Measurements from ENCODE around the gene SYDE2.
"Not testable (repeated sequence)": the region's sequence is repeated elsewhere in the genome, so short reads cannot be mapped to it uniquely, and the experiment has no call there.

The SYDE2 gene, protein sequence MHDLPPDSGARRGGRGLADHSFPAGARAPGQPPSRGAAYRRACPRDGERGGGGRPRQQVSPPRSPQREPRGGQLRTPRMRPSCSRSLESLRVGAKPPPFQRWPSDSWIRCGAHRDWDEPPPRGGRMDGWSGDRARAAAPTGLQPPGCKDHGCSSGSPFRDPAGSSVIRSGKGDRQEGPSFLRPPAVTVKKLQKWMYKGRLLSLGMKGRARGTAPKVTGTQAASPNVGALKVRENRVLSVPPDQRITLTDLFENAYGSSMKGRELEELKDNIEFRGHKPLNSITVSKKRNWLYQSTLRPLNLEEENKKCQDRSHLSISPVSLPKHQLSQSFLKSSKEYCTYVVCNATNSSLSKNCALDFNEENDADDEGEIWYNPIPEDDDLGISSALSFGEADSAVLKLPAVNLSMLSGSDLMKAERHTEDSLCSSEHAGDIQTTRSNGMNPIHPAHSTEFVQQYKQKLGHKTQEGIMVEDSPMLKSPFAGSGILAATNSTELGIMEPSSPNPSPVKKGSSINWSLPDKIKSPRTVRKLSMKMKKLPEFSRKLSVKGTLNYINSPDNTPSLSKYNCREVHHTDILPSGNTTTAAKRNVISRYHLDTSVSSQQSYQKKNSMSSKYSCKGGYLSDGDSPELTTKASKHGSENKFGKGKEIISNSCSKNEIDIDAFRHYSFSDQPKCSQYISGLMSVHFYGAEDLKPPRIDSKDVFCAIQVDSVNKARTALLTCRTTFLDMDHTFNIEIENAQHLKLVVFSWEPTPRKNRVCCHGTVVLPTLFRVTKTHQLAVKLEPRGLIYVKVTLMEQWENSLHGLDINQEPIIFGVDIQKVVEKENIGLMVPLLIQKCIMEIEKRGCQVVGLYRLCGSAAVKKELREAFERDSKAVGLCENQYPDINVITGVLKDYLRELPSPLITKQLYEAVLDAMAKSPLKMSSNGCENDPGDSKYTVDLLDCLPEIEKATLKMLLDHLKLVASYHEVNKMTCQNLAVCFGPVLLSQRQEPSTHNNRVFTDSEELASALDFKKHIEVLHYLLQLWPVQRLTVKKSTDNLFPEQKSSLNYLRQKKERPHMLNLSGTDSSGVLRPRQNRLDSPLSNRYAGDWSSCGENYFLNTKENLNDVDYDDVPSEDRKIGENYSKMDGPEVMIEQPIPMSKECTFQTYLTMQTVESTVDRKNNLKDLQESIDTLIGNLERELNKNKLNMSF

DNA sequence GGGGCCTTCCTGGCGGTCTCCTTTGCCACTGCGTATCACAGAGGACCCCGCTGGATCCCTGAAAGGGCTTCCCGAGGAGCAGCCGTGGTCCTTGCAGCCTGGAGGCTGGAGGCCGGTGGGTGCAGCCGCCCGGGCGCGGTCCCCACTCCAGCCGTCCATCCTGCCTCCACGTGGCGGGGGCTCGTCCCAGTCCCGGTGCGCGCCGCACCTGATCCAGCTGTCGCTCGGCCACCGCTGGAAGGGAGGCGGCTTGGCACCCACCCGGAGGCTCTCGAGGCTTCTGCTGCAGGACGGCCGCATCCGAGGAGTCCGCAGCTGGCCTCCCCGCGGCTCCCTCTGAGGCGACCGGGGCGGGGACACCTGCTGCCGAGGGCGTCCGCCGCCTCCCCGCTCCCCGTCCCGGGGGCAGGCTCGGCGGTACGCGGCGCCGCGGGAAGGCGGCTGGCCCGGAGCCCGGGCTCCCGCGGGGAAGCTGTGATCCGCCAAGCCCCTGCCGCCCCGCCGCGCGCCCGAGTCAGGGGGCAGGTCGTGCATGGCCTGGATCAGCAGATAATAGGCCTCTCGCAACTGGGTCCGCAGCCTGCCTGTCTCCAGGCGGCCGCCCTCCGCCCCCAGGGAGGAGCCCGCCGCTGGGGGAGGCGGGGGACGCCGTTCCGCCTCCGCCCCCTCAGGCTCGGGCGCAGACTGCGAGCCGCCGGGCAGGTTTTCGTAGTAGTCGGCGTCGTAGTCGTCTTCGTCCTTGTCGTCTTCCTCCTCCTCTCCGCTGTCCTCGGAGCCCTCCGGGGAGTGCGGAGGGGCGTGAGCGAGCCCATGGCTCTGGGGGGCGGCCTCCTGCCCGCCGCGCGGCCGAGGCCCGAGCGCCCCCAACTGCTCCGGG, at the start of gene SYDE2:
SYDE2 (minus strand) TSS at position 554 of the 877 bp plus-strand sequence; CDS start at position 534, 20 bp downstream.
- peak; percentile 75 for DNase-seq (ENCODE audit: low spot score)

DNA sequence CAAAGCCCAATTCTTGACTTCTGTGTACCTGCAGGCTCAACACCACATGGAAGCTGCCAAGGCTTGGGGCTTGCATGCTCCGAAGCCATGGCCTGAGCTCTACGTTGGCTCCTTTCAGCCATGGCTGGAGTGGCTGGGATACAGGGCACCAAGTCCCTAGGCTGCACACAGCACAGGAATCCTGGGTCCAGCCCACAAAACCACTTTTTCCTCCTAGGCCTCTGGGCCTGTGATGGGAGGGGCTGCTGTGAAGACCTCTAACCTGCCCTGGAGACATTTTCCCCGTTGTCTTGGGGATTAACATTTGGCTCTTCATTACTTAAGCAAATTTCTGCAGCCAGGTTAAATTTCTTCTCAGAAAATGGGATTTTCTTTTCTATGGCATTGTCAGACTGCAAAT, 48.2 kb upstream of the SYDE2 start:
- DNase-seq (ENCODE audit: low spot score): not testable (repeated sequence)

DNA sequence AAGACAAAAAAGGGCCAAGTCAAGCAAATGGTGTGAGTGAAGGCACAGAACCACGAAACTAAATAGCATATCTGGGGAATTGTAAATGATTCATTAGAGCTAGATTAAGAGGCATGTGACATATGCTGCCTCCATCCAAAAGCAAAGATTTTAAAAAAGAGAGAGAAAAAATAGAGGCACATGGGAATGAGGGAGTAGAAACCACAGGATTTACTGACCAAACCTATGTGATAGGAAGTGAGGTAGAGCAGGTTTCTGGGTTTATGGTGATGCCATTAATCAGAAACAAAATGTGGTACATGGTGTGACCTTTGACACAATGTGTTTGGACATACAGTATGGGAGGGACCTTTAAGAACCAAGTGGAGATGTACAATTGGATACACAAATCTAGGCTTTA, 45.1 kb upstream of the SYDE2 start:
- DNase-seq (ENCODE audit: low spot score): no peak

DNA sequence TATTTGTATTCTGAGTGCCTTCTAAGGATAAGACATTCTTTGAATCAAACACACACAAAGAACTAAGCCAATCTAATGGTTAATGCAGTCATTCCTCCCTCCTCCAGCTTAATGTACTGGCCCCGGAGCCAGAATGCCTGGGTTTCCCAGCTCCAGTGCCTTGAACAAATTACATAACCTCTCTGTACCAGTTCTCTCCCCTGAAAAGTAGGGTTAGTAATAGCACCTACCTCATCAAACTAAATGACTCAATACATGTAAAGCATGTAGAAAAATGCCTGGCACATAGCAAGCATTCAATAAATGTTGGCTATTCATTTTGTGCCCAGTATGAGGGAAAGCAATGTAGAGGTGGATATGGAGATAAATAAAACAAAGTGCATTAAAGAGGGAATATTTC, 44.6 kb upstream of the SYDE2 start:
- DNase-seq (ENCODE audit: low spot score): no peak

DNA sequence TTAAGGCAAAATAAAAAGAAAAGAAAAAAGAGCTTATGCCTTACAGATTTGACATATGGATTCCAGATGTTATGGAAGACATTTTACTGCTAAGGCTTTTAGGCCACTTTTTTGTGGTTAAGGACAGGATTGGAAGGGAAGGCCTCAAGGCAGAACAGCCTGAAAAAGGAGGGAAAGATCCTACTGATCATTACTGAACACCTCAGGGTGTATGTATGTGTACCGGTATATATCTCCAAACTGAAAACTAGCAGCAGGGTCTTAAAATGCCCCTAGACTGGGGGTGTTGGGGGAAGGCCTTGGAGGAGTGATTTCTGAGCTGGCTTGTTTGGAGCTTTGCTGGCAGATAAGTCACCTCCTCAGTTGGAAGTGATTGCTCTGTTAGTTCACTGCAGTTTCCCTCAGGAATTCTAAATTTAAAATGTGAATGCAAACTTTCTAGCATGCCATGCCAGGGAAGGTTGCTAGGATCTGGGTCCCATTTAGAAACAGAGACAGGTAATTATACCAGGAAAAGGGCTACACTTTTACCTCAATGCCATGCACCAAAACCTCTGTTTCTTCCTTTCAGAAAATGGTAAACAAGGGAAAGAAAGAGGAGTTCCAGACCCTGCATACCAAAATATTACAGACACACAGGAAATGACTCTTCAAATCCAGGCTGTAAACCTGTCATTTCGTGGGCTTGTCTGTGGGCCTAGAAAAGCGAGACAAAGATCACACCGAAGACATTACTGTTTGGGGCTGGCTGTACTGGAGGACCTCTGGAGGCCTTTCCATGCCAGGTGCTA, 43.6 kb upstream of the SYDE2 start:
- DNase-seq (ENCODE audit: low spot score): no peak

DNA sequence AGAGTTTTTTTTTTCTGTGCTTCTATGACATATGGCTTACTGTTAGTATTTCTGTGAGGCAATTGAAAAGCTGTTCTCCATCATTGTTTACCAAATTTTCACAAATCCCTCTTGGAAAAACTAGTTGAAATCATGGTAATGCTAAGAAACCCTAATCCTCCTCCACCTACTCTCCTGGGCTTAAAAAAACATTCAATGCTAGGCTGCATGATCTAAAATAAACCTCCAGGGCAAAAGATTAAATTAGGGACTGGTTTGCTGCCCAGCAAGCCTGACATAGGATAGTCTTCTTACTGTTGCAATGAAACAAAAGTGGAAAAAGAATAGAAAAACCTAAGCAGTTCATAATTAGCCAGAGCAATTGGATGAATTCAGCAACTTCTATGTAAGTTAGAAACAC, 42.6 kb upstream of the SYDE2 start:
- no peak for DNase-seq (ENCODE audit: low spot score)

DNA sequence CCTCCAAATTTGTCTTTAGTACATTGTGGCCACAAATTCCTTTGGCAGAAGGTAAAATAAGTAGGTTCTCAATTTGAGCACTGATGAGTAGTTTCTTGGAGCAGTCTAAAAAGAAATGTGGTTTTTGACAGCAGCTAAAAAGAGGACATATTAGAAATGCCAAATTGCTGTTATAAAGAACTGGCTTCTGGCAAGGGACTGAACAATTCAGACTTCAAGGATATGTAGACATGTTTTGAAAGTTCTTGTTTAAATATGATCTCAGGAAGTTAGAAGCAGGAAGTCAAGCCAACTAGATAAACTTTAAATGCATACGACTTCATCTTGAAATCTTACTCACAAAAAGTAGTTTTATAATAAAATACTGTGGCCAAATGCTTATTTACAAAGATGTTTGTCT, 39.8 kb upstream of the SYDE2 start:
- no peak for DNase-seq (ENCODE audit: low spot score)

DNA sequence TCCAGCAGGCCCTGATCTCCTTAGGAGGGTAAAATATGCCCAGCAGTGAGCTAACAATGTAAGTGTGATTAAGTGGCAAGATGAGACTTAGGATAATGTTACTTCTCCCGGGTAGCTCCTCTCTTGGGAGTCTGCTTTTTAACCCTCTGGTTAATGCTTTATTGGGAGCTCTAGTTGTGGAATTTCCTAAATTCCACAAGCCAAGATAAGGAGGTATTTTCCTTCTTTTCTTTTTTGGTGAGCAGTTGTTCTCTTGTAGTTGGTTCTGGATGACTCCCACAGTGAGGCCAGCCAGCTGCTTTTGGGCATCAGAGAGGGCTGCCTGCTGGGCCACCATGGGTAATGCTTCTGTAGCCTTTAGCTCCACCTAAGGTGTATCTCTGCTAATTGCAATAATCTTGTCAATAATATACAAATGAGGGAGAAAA, 39.4 kb upstream of the SYDE2 start:
- DNase-seq (ENCODE audit: low spot score): no peak

DNA sequence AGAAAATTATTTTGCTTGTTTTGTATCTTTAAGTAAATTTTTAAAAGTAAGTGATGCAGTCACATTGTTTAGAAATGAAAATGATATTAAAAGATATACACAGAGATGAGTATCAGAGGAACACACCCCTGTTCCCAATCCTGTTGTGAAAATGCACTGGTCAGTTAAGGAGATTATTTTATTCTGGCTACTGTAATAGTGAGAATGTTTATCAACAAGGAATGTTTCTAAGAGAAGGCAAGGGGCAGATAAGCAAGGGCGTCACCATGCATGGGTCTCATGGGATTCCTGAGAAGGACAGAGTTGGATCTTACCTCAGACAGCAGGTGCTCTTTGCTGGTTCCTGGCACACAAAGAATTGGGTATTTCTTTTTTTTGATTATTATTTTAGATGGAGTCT, 36.8 kb upstream of the SYDE2 start:
- DNase-seq (ENCODE audit: low spot score): no peak

DNA sequence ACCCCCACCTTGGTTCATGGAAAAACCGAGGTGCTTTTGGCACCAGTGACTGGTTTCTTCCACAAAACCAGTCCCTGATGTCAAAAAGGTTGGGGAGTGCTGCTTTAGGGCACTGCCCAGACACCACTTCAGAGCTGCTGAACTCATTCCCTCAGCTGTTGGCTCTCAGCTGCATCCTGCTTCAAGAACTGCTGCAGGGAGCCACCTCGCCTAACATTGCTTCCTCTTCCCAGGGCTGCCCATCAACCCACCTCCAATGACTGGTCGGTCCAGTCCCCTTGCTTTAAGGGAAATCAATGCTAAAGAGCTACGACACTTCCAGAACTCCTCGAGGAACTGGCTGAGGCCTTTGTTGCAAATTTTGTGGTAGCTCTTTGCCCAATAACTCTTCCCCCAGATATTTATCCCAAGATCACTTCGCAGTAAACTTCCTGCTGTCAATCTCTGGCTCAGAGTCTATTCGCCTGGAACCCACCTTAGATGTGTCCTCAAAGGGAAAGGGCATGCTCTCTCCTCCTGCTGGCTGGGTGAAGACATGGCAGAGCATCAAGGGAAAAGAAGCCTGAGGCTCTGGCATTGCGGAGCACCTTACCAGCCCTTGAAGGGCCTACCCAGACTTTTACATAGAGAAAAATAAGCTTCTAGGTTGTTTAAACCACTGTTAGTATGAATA, 29.6 kb upstream of the SYDE2 start:
- DNase-seq (ENCODE audit: low spot score): no peak

DNA sequence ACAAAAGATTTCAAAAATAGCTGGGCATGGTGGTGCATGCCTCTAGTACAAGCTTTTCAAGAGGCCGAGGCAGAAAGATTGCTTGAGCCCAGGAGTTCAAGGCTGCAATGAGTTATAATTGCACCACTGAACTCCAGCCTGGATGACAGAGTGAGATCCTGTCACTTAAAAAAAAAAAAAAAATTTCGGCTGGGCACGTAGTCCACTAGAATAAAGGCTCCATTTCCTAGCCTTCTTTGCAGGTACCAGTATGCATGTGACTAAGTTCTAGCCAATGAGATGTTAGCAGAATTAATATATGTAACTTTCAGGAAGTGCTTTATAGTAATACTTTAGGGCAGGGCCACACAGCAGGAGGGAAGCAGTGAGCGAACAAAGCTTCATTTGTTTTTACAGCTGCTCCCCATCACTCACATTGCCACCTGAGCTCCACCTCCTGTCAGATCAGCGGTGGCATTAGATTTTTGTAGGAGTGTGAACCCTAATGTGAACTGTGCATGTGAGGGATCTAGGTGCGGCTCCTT, 28.8 kb upstream of the SYDE2 start:
- DNase-seq (ENCODE audit: low spot score): no peak

DNA sequence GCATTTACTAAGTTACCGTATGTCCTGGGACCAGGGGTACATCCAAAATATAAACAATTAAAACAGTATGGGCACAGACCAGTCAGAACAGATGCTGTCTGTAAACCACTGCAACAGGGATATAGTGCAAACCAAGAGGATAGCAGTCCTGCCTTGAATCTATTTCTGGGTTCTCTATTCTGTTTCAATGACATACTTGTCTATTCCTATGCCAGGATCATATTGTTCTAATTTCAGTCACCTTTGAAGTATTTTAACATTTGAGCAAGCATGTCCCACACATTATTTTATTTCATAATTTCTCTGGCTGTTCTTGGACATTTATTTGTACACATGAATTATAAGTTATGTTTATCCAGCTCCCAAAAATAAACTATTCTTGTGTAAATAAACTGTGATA, 28.2 kb upstream of the SYDE2 start:
- no peak for DNase-seq (ENCODE audit: low spot score)

DNA sequence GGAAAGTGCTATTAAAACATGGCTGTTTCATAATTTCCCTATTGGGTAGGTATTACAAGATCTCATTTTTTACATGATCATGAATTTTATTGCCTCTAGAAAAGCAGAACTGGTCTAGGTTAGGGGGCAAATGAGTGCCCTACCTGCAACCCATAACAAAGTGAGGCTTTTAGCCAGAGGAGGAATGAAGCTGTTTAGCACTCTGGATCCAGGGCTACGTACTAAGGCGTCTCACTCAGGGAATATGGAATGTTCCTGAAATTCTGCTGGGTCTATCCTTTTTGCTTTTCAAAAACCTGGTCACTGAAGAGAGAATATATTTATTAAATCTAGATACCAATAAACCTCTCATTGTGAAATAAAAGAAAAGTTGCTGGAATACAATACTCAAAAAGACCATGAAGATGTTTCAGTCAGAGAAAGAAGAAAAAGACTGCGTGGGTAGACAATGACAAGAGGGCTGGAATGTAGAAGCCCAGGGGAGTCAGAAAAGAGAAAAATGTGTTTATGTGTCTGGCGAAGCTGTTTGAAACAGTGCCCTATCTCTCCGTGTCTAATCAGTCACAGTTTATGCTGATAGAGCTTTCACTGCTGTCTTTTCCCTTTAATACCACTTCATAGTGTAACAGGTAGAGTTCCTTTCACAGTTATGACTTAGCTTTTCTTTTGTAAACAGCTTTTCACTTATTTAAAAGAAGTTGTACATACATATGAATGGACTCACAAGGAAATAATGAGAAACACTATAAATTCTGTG, 25.0 kb upstream of the SYDE2 start:
- no peak for DNase-seq (ENCODE audit: low spot score)

DNA sequence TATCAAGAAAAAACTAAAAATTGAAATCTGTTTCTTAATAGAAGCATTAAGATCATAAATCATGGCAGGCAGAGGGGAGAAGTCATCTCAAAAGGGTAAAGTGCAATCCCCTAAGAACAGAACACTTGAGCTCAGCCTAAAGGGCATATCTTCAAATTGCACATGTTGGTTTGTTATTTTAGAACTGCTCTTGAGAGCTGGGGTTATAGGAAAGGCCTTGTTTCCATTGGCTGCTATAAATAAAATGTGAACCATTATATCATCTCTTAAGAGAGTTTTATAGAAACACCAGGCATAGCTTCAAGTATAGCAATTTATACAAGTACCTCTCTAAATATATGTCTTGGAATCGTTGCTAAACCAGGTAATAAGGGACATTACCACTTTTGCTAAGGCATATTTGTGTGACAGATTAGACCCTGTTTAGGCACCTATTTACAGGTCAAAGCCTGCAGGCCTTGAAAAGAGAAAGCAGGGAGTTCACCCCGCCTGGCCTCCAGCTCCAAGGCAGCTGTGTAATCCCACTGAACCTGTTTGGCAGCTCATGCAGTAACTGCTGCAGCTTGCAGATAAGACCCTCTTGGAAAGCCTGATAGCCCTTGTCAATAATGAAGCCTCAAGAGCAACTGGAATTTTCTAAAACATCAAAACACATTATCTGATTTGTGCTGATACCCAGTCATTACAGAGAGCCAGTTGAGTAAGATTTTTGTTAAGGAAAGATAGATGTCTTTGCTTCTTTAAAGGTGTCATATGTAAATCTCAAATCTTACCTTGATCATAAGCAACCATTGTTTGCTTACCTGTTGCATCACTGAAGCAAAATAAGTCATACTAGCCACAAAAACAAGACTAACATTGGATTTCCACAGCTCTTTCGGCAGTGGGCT, 24.2 kb upstream of the SYDE2 start:
- DNase-seq (ENCODE audit: low spot score): no peak

DNA sequence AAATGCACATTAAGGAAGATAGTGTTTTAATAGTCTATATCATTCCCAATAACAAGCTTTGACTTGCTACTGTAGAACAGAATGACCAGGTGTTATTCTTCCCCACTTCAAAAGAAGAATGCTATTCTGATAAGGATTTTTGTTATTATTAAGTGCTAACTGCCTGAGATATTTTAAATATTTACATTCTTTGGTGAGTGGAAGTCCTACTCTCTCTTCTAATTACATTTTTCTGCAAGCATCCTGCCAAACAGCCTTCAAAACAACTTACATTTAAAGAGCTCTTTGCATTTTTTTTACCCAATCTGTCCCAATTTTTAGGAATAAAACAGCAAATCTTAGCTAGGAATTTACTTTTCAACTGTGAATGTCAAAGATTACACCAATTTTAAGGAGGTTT, 23.5 kb upstream of the SYDE2 start:
- DNase-seq (ENCODE audit: low spot score): no peak

DNA sequence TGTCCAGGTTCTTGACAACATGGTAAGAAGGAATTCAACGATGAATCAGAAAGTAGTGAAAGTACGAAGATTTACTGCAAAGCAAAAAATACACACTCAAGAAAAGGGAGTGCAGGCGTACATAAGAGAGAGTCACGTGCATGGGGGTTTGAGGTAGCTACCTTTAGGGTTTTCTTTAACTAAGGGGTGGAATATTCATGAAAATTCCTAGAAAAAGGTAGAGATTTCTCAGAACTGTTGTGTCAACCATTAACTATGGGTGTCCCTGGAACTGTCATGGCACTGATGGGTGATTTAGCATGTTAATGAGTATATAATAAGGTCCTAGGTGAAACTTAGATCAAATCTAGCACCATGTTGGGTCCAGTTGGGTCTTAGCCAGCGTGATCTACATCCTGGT, 22.5 kb upstream of the SYDE2 start:
- DNase-seq (ENCODE audit: low spot score): no peak

DNA sequence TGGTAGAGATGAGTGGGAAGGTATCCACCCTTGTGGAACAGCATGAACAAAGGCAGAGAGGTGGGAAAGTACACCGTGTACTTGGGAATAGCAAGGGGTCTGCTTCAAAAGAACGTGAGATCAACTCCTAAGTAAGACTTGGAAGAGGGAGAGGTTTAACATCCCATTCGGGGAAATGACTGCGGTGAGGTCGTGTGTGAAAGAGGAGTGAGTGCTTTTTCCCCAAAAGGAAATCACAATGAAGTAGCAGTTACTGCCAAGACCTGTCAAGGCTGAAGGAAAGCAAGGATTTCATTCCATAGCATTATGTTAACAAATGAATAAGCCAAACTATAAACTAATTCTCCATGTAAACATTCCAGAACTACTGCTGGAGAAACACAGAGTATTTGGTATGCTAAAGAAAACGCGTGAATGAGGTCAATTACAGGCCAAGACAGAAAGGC, 20.0 kb upstream of the SYDE2 start:
- no peak for DNase-seq (ENCODE audit: low spot score)
